Loucy (cell line): ENCODE measurements around the gene IL1RAPL2.

Experiments used
- H2AFZ ChIP-seq: fragments of 200-600 bp; sonication (generic); 2 replicates; pipeline ENCODE4 v1.6.0; 2016; ENCODE audit warnings: antibody characterized with exemption, mild to moderate bottlenecking, low read length, moderate library complexity
- H3F3A ChIP-seq: fragments of 200-600 bp; 2 replicates; pipeline ENCODE4 v1.6.0; 2016; ENCODE audit warnings: antibody characterized with exemption, low read depth, mild to moderate bottlenecking
- H3K27me3 ChIP-seq: fragments of 200-600 bp; sonication (generic); 2 replicates; pipeline ENCODE4 v1.6.1; 2014; ENCODE audit warnings: low read length, mild to moderate bottlenecking; ENCODE audit not compliant: insufficient read depth, poor library complexity, severe bottlenecking
- H3K36me3 ChIP-seq: fragments of 200-600 bp; sonication (generic); 2 replicates; pipeline ENCODE4 v1.6.1; 2016; ENCODE audit warnings: low read length; ENCODE audit not compliant: insufficient read depth
- H3K4me1 ChIP-seq: fragments of 200-600 bp; sonication (generic); 2 replicates; pipeline ENCODE4 v1.5.1; 2014; ENCODE audit warnings: low read length, mild to moderate bottlenecking; ENCODE audit not compliant: insufficient read depth, poor library complexity, severe bottlenecking
- H3K4me2 ChIP-seq: fragments of 200-600 bp; sonication (generic); 2 replicates; pipeline ENCODE4 v1.6.0; 2014; ENCODE audit warnings: antibody characterized with exemption, low read length, low read depth, mild to moderate bottlenecking; ENCODE audit not compliant: poor library complexity, severe bottlenecking
- H3K4me3 ChIP-seq: fragments of 200-600 bp; sonication (generic); 2 replicates; pipeline ENCODE4 v1.5.1; 2014; ENCODE audit warnings: low read length, mild to moderate bottlenecking, mixed read lengths; ENCODE audit not compliant: poor library complexity, severe bottlenecking
- H3K79me2 ChIP-seq: fragments of 200-600 bp; sonication (generic); 2 replicates; pipeline ENCODE4 v1.6.1; 2014; ENCODE audit warnings: low read length; ENCODE audit not compliant: insufficient read depth
- H3K9ac ChIP-seq: fragments of 200-600 bp; sonication (generic); 2 replicates; pipeline ENCODE4 v1.6.0; 2014; ENCODE audit warnings: mild to moderate bottlenecking, low read depth, low read length, moderate library complexity; ENCODE audit not compliant: poor library complexity, severe bottlenecking
- H3K9me2 ChIP-seq: fragments of 200-600 bp; sonication (generic); replicated peaks from 2 replicates; pipeline ENCODE4 v1.6.1; 2016; ENCODE audit warnings: low read depth, low read length, mixed read lengths
- H3K9me3 ChIP-seq: fragments of 200-600 bp; sonication (generic); 2 replicates; pipeline ENCODE4 v1.6.1; 2014; ENCODE audit warnings: mild to moderate bottlenecking, antibody characterized with exemption, low read length, low read depth; ENCODE audit not compliant: insufficient read depth
- H4K20me1 ChIP-seq: fragments of 200-600 bp; sonication (generic); 2 replicates; pipeline ENCODE4 v1.6.0; 2014; ENCODE audit warnings: antibody characterized with exemption, low read length, mild to moderate bottlenecking; ENCODE audit not compliant: insufficient read depth, poor library complexity, severe bottlenecking
- CTCF ChIP-seq: fragments of 200-600 bp; sonication (generic); conservative IDR thresholded peaks from 2 replicates; pipeline ENCODE4 v1.5.1; 2014; ENCODE audit warnings: mild to moderate bottlenecking, antibody characterized with exemption, low read length
- EZH2phosphoT487 ChIP-seq: fragments of 200-600 bp; IDR thresholded peaks from 2 replicates; pipeline ENCODE4 v1.6.1; 2018; ENCODE audit warnings: antibody characterized with exemption, mild to moderate bottlenecking, moderate library complexity, borderline replicate concordance

The IL1RAPL2 gene

DNA sequence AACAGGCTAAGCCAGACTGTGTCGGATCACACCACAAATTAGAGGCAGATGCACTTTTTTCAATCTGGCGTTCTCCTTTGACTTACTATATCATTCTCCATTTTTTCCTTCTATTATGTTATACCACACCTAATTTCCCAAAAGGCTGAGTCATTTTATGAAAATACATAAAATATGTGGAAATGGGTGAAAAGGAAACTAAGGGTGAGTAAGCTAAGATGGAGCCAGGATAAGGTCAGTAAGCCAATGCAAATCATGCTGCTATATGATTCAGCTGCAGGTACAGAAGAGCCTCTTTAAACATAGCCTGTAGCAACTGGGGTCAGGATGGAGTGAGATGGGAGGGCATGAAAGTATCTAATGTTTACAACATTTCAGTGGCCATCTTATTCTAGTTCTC is 748.5 kb downstream of the IL1RAPL2 start:
- H3K9me3 ChIP-seq = no peaks in the 10 kb centered on the region
- no peaks in the 10 kb centered on the region for H3K36me3 ChIP-seq
- no peaks in the 10 kb centered on the region for H3K27me3 ChIP-seq
- H3K79me2 ChIP-seq = no peaks in the 10 kb centered on the region
- no peaks in the 10 kb centered on the region for H3K4me1 ChIP-seq
- no peak overlapping the region for H2AFZ ChIP-seq
- H3K4me3 ChIP-seq = no peak overlapping the region
- no peak overlapping the region for H3K9ac ChIP-seq
- no peak for TF ChIP-seq CTCF
- no peak for TF ChIP-seq EZH2phosphoT487
- H3F3A ChIP-seq = no peaks in the 10 kb centered on the region
- H4K20me1 ChIP-seq = no peaks in the 10 kb centered on the region
- H3K4me2 ChIP-seq = no peak overlapping the region
- no peaks in the 10 kb centered on the region for H3K9me2 ChIP-seq

- no peak overlapping the region for H2AFZ ChIP-seq
- H3K4me3 ChIP-seq = no peak overlapping the region
- no peak overlapping the region for H3K4me2 ChIP-seq
- H4K20me1 ChIP-seq = no peaks in the 10 kb centered on the region
- no peaks in the 10 kb centered on the region for H3K27me3 ChIP-seq
- H3K9me3 ChIP-seq = no peaks in the 10 kb centered on the region
- no peaks in the 10 kb centered on the region for H3F3A ChIP-seq
- H3K9me2 ChIP-seq = no peaks in the 10 kb centered on the region
- TF ChIP-seq EZH2phosphoT487 (no peak), CTCF (no peak)
- H3K4me1 ChIP-seq = no peaks in the 10 kb centered on the region
- no peaks in the 10 kb centered on the region for H3K79me2 ChIP-seq
- H3K36me3 ChIP-seq = no peaks in the 10 kb centered on the region
- no peak overlapping the region for H3K9ac ChIP-seq
Observed at GRCh38 chrX:105315248-105315647, 749.2 kb downstream of the IL1RAPL2 start.

- Histone ChIP-seq H3K79me2 (no peaks in the 10 kb centered on the region), H3K9me2 (no peaks in the 10 kb centered on the region), H3F3A (no peaks in the 10 kb centered on the region), H3K27me3 (no peaks in the 10 kb centered on the region), H3K4me1 (no peaks in the 10 kb centered on the region), H4K20me1 (no peaks in the 10 kb centered on the region), H3K36me3 (no peaks in the 10 kb centered on the region), H3K9me3 (no peaks in the 10 kb centered on the region), H2AFZ (no peak overlapping the region), H3K4me2 (no peak overlapping the region), H3K4me3 (no peak overlapping the region), H3K9ac (no peak overlapping the region)
- no peak for TF ChIP-seq CTCF
- TF ChIP-seq EZH2phosphoT487 = no peak
Observed at GRCh38 chrX:105317117-105317516, 751.1 kb downstream of the IL1RAPL2 start.
